HEK293T (cell line): ENCODE data around the gene DENND4C.

Source experiments
- CTCF ChIA-PET: fragments of 350-600 bp; formaldehyde crosslinking; extraction: SDS; loops from one replicate; lab custom pipeline; 2021; ENCODE audit warnings: antibody characterized with exemption, inconsistent platforms; lab: Yijun Ruan, JAX
- POLR2A ChIA-PET: fragments of 350-600 bp; formaldehyde crosslinking; extraction: SDS; loops from one replicate; lab custom pipeline; 2020; ENCODE audit warnings: antibody characterized with exemption, inconsistent platforms; lab: Yijun Ruan, JAX
- DNase-seq: peaks from one replicate; pipeline ENCODE4 v3.0.0; 2012; ENCODE audit warnings: mixed read lengths; ENCODE audit errors: extremely low spot score
- ARNT ChIP-seq: fragments of 450-650 bp; IDR thresholded peaks from 2 replicates; pipeline ENCODE4 v1.6.1; 2017; ENCODE audit warnings: mild to moderate bottlenecking
- BHLHE40 ChIP-seq: fragments of 450-650 bp; IDR thresholded peaks from 2 replicates; pipeline ENCODE4 v1.6.1; 2016; ENCODE audit warnings: mild to moderate bottlenecking, moderate library complexity, borderline replicate concordance
- CTBP1 ChIP-seq: fragments of 450-650 bp; IDR thresholded peaks from 2 replicates; pipeline ENCODE4 v1.6.1; 2016; ENCODE audit warnings: borderline replicate concordance
- ELF4 ChIP-seq: fragments of 450-650 bp; IDR thresholded peaks from 2 replicates; pipeline ENCODE4 v1.6.1; 2017; ENCODE audit warnings: antibody characterized with exemption
- FOXA1 ChIP-seq: fragments of 450-650 bp; IDR thresholded peaks from 2 replicates; pipeline ENCODE4 v1.6.1; 2016; ENCODE audit warnings: mild to moderate bottlenecking
- FOXK2 ChIP-seq: fragments of 450-650 bp; IDR thresholded peaks from 2 replicates; pipeline ENCODE4 v1.6.1; 2016; ENCODE audit warnings: mild to moderate bottlenecking
- FOXM1 ChIP-seq: fragments of 450-650 bp; IDR thresholded peaks from 2 replicates; pipeline ENCODE4 v1.6.1; 2017; ENCODE audit warnings: mild to moderate bottlenecking, borderline replicate concordance
- HDGF ChIP-seq: fragments of 450-650 bp; IDR thresholded peaks from 2 replicates; pipeline ENCODE4 v1.6.1; 2017; ENCODE audit warnings: antibody characterized with exemption, borderline replicate concordance
- L3MBTL2 ChIP-seq: fragments of 450-650 bp; conservative IDR thresholded peaks from 2 replicates; pipeline ENCODE4 v1.6.1; 2016; ENCODE audit warnings: mild to moderate bottlenecking
- LEF1 ChIP-seq: fragments of 450-650 bp; IDR thresholded peaks from 2 replicates; pipeline ENCODE4 v1.6.1; 2017; ENCODE audit warnings: mild to moderate bottlenecking, borderline replicate concordance
- NFRKB ChIP-seq: fragments of 450-650 bp; IDR thresholded peaks from 2 replicates; pipeline ENCODE4 v1.6.1; 2016; ENCODE audit warnings: mild to moderate bottlenecking, moderate library complexity
- SP1 ChIP-seq: fragments of 450-650 bp; IDR thresholded peaks from 2 replicates; pipeline ENCODE4 v1.6.1; 2017
- SUZ12 ChIP-seq: fragments of 450-650 bp; IDR thresholded peaks from 2 replicates; pipeline ENCODE4 v1.6.1; 2016; ENCODE audit warnings: mild to moderate bottlenecking
- TARDBP ChIP-seq: fragments of 450-650 bp; IDR thresholded peaks from 2 replicates; pipeline ENCODE4 v1.6.1; 2016
- ZNF384 ChIP-seq: fragments of 450-650 bp; IDR thresholded peaks from 2 replicates; pipeline ENCODE4 v1.6.1; 2016
- TF ChIP-seq, protein P1 (sequence below): fragments of 450-650 bp; IDR thresholded peaks from 2 replicates; pipeline ENCODE4 v1.6.1; 2016

Gene DENND4C

DNA sequence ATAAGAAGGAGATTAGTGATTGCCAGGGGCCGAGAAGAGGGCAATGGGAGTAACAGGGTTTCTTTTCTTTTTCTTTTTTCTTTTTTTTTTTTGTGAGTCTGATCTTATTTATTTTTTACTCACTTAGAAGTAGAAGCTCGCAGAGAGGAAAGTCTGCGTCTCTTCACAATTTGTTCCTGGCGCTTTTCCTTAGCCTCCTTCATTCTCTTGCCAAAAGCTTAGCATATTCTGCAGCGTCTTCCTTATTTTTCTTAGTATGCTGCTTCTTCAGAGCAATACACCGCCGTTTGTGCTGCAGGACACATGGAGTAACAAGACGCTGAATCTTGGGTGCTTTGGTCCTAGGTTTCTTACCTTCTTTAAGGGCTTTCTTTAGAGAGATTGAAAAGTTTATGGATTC is 30.3 kb upstream of the DENND4C start:
- TF ChIP-seq CTBP1 = no peak
- no peak for TF ChIP-seq BHLHE40
- TF ChIP-seq, protein P1, sequence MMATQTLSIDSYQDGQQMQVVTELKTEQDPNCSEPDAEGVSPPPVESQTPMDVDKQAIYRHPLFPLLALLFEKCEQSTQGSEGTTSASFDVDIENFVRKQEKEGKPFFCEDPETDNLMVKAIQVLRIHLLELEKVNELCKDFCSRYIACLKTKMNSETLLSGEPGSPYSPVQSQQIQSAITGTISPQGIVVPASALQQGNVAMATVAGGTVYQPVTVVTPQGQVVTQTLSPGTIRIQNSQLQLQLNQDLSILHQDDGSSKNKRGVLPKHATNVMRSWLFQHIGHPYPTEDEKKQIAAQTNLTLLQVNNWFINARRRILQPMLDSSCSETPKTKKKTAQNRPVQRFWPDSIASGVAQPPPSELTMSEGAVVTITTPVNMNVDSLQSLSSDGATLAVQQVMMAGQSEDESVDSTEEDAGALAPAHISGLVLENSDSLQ = no peak
- no peak for TF ChIP-seq ZNF384
- no peak for TF ChIP-seq TARDBP
- TF ChIP-seq HDGF = no peak
- no peak for TF ChIP-seq SUZ12
- no peak for TF ChIP-seq FOXM1
- TF ChIP-seq FOXK2 = no peak
- no peak for TF ChIP-seq SP1
- TF ChIP-seq ARNT = no peak
- no peak for TF ChIP-seq FOXA1
- CTCF ChIA-PET = no interaction called here
- POLR2A ChIA-PET = no interaction called here
- no peak for DNase-seq

DNA sequence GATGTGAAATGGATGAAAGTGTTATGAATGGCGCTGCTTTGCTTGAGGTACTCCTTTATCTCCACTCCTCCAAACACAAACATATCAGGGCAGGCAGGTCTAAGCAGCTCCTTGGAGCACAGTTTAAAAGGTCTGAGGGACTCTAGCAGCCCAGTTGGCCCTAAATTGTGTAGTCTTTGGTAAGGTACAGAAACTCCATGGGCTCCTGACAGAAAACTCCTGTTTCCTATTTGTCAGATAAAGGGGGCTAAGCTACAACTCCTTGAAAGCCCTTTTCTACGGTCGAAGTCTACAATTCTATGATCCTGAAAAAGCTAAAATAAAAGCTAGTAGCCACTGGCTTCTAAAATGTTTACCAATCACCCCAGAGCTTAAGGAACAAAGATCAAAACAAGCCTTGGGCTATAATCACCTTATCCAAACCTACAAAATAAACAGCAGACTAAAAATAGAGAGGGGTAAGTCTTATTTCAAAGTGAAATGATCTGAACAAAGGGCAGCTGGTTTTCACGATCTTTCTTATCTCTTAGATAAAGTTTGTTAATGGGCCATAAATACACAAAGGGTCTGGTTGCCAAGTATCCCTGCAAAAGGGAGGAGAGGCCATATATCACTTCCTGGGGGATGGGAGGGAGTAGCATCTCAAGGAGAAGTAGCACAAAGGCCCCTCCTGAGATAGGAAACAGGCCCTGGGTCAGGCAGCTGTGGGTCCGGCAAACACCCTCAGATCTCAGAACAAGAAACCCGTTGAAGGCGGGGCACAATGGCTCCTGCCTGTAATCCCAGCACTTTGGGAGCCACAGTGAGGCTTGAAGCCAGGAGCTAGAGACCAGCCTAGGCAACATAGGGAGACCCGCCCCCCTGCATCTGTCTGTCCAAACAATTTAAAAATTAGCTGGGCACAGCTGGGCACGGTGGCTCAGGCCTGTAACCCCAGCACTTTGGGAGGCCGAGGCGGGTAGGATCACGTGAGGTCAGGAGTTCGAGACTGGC is 28.3 kb upstream of the DENND4C start:
- DNase-seq = peak; percentile 73
- ChIA-PET CTCF (interaction anchor here (0.7 kb wide), 1 partner anchor 16 kb away, joined by 3 read pairs; no protein-coding TSS in a partner anchor), POLR2A (interaction anchor here (0.9 to 2.2 kb wide), 3 partner anchors 18 to 30 kb away, joined by 3 to 10 read pairs (median 3); partner anchors contain the start of gene DENND4C)
- TF ChIP-seq, protein P1 = peak; percentile 85
- TF ChIP-seq CTBP1 (peak; percentile 68; the same call in 1 of the 2 replicates), FOXA1 (no peak)

DNA sequence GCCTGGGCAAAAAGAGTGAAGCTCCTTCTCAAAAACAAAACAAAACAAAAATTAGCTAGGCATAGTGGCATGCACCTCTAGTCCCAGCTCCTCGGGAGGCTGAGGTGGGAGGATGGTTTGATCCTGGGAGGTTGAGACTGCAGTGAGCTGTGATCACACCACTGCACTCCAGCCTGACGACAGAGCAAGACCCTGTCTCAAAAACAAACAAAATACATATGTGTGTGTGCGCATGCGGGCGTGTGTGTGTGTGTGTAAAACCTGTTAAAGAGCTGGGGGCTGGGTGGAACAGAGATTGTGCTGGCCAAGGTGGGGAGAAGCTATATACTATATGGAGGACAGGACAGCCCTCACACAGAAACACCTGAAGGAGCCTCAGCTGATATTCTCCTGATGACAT is 27.4 kb upstream of the DENND4C start:
- DNase-seq = no peak
- CTCF ChIA-PET = interaction anchor here (0.7 kb wide), 1 partner anchor 15 kb away, joined by 3 read pairs; no protein-coding TSS in a partner anchor
- POLR2A ChIA-PET = interaction anchor here (2.2 kb wide), 1 partner anchor 28 kb away, joined by 10 read pairs; the partner anchor contains the start of gene DENND4C
- TF ChIP-seq FOXK2 (no peak), HDGF (no peak), ELF4 (no peak), TARDBP (no peak), SUZ12 (no peak), ARNT (no peak), ZNF384 (no peak), NFRKB (no peak), LEF1 (no peak)
- TF ChIP-seq, protein P1 = no peak

DNA sequence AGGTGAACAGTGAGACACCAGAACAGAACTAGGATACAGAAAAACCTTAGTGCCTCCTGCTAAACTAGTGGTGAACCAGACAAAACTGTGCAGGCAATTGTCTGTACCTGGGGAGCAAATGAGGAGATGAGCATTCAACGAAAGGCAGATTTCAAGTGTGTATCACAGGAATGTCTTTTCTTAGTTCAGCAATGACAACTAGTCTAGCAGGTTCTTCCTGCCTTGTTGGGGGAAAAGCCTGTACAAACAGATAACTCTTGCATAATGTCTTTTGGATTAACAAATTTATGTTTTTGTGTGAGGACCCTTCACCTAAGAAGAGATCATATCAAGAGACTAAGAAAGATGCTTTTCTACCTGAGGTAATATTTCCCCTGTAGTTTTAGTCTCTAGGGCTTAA is 21.8 kb upstream of the DENND4C start:
- POLR2A ChIA-PET = no interaction called here
- no peak for TF ChIP-seq FOXM1
- TF ChIP-seq, protein P1 = no peak
- TF ChIP-seq CTBP1 = no peak
- TF ChIP-seq FOXA1 = no peak
- no peak for TF ChIP-seq ARNT
- DNase-seq = no peak
- CTCF ChIA-PET = no interaction called here

DNA sequence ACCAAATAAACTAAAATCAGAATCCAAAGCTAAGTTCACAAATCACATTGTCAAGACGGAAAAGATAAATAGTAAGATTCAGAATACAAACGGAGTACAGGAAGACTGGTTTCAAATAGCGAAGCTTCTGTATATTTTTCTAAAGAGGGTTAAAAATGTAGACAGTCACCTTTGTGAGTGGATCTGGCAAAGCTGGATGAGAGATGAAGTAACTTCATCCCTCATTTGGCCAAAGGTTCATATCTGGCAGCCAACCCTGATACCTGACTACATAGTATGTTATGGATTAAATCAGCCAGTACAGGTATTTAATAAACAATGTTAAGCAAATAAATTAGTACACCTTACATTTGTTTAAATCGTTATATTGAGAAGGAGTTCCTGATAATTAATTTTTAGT is 21.3 kb upstream of the DENND4C start:
- POLR2A ChIA-PET = no interaction called here
- CTCF ChIA-PET = no interaction called here
- TF ChIP-seq L3MBTL2 (no peak), ZNF384 (no peak), LEF1 (no peak), FOXA1 (no peak), NFRKB (no peak), ARNT (no peak), SUZ12 (no peak), TARDBP (no peak), ELF4 (no peak), HDGF (no peak), BHLHE40 (no peak), CTBP1 (no peak), SP1 (no peak), FOXK2 (no peak), FOXM1 (no peak)
- TF ChIP-seq, protein P1 = no peak
- DNase-seq = no peak
